Ovary (tissue), 9 donors: ENCODE measurements around the gene SDC4. TPM values are rescaled to one million over a fixed set of nuclear protein-coding genes. Genes with fewer than 3 reads are reported as not detected.

Experiments
- DNase-seq, 5 donors: peaks; one replicate each; pipeline ENCODE4 v3.0.0-alpha.2; 2019 to 2020
- H3K27ac ChIP-seq, 2 donors: fragments of 200-600 bp; one replicate each; pipeline versions ENCODE4 v1.5.1 to v1.8.0; 2019 to 2022
- H3K27me3 ChIP-seq: fragments of 200-600 bp; one replicate; pipeline ENCODE4 v1.8.0; 2022
- H3K36me3 ChIP-seq: fragments of 200-600 bp; sonication (generic); one replicate; pipeline ENCODE4 v1.5.1; 2019
- H3K4me1 ChIP-seq: one replicate; pipeline ENCODE4 v1.8.1; 2013; ENCODE audit warnings: mild to moderate bottlenecking, moderate library complexity; ENCODE audit not compliant: insufficient read depth
- H3K4me3 ChIP-seq: fragments of 200-600 bp; sonication (generic); one replicate; pipeline ENCODE4 v1.5.1; 2017
- H3K9me3 ChIP-seq, 2 donors: fragments of 200-600 bp in 1 of 2; sonication (generic) in 1 of 2; one replicate each; pipeline versions ENCODE4 v1.5.1 to v1.8.1; 2013 to 2019; ENCODE audit warnings: mild to moderate bottlenecking in 1 of 2, moderate library complexity in 1 of 2
- CTCF ChIP-seq, 3 donors: fragments of 450-650 bp in 2 of 3; fragments of 200-600 bp in 1 of 3; IDR thresholded peaks; one replicate each; pipeline versions ENCODE4 v1.5.1 to v1.8.0; 2016 to 2022; ENCODE audit warnings: antibody characterized with exemption in 3 of 3, mild to moderate bottlenecking in 1 of 3
- EP300 ChIP-seq: sonication (generic); formaldehyde crosslinking; IDR thresholded peaks from one replicate; pipeline ENCODE4 v1.6.1; 2017; ENCODE audit warnings: antibody characterized with exemption
- POLR2A ChIP-seq: fragments of 450-650 bp; IDR thresholded peaks from one replicate; pipeline ENCODE4 v1.6.1; 2017; ENCODE audit warnings: antibody characterized with exemption, mild to moderate bottlenecking, moderate library complexity
- WGBS, 3 donors: extraction: QIAGEN DNeasy Blood & Tissue Kit in 1 of 3; methylation state at CpG; one replicate each; pipeline versions ENCODE4 v1.1.5 to v1.1.7; 2013 to 2017; 5-methylcytosine and 5-hydroxymethylcytosine counted together
- intact Hi-C, 4 donors: fragments of 100-400 bp; cut with DNase I; formaldehyde crosslinking; loops; one replicate each; pipeline versions ENCODE4 v1.11.0 to v1.15.1; 2022 to 2023
- polyA plus RNA-seq, 2 donors: library from polyadenylated mRNA; stranded (reverse); fragments of 200-250 nt in 1 of 2; fragments of 350-450 nt in 1 of 2; fragmentation: Illumina TruSeq in 1 of 2; extraction: RNeasy Lipid Tissue Mini Kit (QIAGEN cat#74804) in 1 of 2; gene quantifications; one replicate each; pipeline ENCODE4 v1.2.3, GENCODE V29; 2013 to 2014
- total RNA-seq, 7 donors: library from RNA; depleted of rRNA in 2 of 7; stranded (reverse); fragments of >200 nt in 2 of 7; fragmentation: NEBNext Ultra II Directional in 3 of 7; extraction: Animal tissue kit (Norgen Biotek cat#: 25700) in 3 of 7; gene quantifications; one replicate each; pipeline versions ENCODE4 v1.1.0 to v1.2.4, GENCODE V29; 2016 to 2023
- donor health status: DM: no; HTN: no; CAD: no; lungs with moderate emphysema.
- donor health status: DM: no; HTN: no; CAD: no.
- donor health status: Bipolar disorder and iron deficiency.
- donor health status: DM: yes; HTN: yes; CAD: no.
- donor health status: DM: no; HTN: no; CAD: no.
- donor health status: DM: yes; HTN: yes; CAD: no.

SDC4 gene
- total and polyA plus RNA-seq, 9 donors: 12.9 to 269 (median 45.9) TPM

GRCh38 chr20:45313065-45313695 lies 35.0 kb downstream of the SDC4 start:
- Histone ChIP-seq H3K4me1 (no peaks in the 10 kb centered on the region), H3K9me3 (no peaks in the 10 kb centered on the region), H3K27ac (no peak overlapping the region), H3K36me3 (no peaks in the 10 kb centered on the region), H3K4me3 (no peak overlapping the region), H3K27me3 (no peaks in the 10 kb centered on the region)
- intact Hi-C loops: loop anchor here in 1 of 4 donors (10.0 kb wide), 2 partner anchors 132 to 462 kb away; no protein-coding TSS in a partner anchor
- TF ChIP-seq CTCF (IDR thresholded peaks at IDR 0.05) (no peak), EP300 (no peak), POLR2A (no peak)
- WGBS, 3 donors: 81 to 90% (median 81%) methylated on average over 8 of the region's 8 CpGs
- no peak for DNase-seq

- WGBS, 3 donors: 36 to 53% (median 38%) methylated on average over 21 of the region's 21 CpGs
- Histone ChIP-seq H3K36me3 (no peaks in the 10 kb centered on the region), H3K4me1 (no peaks in the 10 kb centered on the region), H3K27ac (no peak overlapping the region), H3K9me3 (no peaks in the 10 kb centered on the region), H3K4me3 (no peak overlapping the region), H3K27me3 (no peaks in the 10 kb centered on the region)
- no peak for TF ChIP-seq CTCF (IDR thresholded peaks at IDR 0.05)
- TF ChIP-seq POLR2A: no peak
- TF ChIP-seq EP300: no peak
- intact Hi-C loops: loop anchor here in 1 of 4 donors (10.0 kb wide), 2 partner anchors 133 to 463 kb away; no protein-coding TSS in a partner anchor
- DNase-seq: no peak
Measured at GRCh38 chr20:45312241-45312640, 36.0 kb downstream of the SDC4 start.

- TF ChIP-seq CTCF (IDR thresholded peaks at IDR 0.05) (peak in 1 of 3 donors; percentile 32), EP300 (no peak), POLR2A (no peak)
- H3K9me3 ChIP-seq: no peaks in the 10 kb centered on the region
- WGBS, 3 donors: 12 to 22% (median 14%) methylated on average over 42 to 45 of the region's 45 CpGs
- peak; percentile 16 to 67 (median 32) for DNase-seq
- H3K27me3 ChIP-seq: no peaks in the 10 kb centered on the region
- no peaks in the 10 kb centered on the region for H3K36me3 ChIP-seq
- H3K27ac ChIP-seq: no peak overlapping the region
- intact Hi-C loops: loop anchor here in 1 of 4 donors (10.0 kb wide), 2 partner anchors 133 to 463 kb away; no protein-coding TSS in a partner anchor
- no peaks in the 10 kb centered on the region for H3K4me1 ChIP-seq
- no peak overlapping the region for H3K4me3 ChIP-seq
Measured at GRCh38 chr20:45311589-45312211, 36.5 kb downstream of the SDC4 start.

- no peaks in the 10 kb centered on the region for H3K27me3 ChIP-seq
- no peak for TF ChIP-seq CTCF (IDR thresholded peaks at IDR 0.05)
- TF ChIP-seq POLR2A: no peak
- no peak for TF ChIP-seq EP300
- intact Hi-C loops: no loop called here
Measured at GRCh38 chr20:45309075-45309474, 39.1 kb downstream of the SDC4 start.

More at GRCh38 chr20:45309075-45309474, 39.1 kb downstream of the SDC4 start:
- H3K9me3 ChIP-seq: no peaks in the 10 kb centered on the region
- WGBS, 3 donors: 58 to 72% (median 63%) methylated on average over 3 of the region's 3 CpGs
- H3K4me3 ChIP-seq: no peak overlapping the region
- DNase-seq: no peak
- no peaks in the 10 kb centered on the region for H3K36me3 ChIP-seq
- no peak overlapping the region for H3K27ac ChIP-seq
- H3K4me1 ChIP-seq: no peaks in the 10 kb centered on the region
